Skeletal muscle cell (primary cell): Measurements from ENCODE around the gene STEAP1B.

ENCODE experiments used
- DNase-seq: peaks from one replicate; pipeline ENCODE4 v3.0.0-alpha.2; 2010; ENCODE audit warnings: low read depth
- H3K4me3 ChIP-seq: 2 replicates; pipeline ENCODE4 v1.5.1; 2011; ENCODE audit warnings: low read depth, mild to moderate bottlenecking, control low read depth, low read length, moderate library complexity

The STEAP1B gene

GRCh38 chr7:22418251-22419046, 81.5 kb downstream of the STEAP1B start:
- DNase-seq = no peak
- H3K4me3 ChIP-seq = no peak overlapping the region

GRCh38 chr7:22417841-22418240, 82.1 kb downstream of the STEAP1B start:
- H3K4me3 ChIP-seq = no peak overlapping the region
- DNase-seq = no peak

GRCh38 chr7:22417349-22417748, 82.6 kb downstream of the STEAP1B start:
- DNase-seq = no peak
- no peak overlapping the region for H3K4me3 ChIP-seq

GRCh38 chr7:22414424-22414823, 85.6 kb downstream of the STEAP1B start:
- H3K4me3 ChIP-seq = no peak overlapping the region
- no peak for DNase-seq

GRCh38 chr7:22413211-22413610, 86.8 kb downstream of the STEAP1B start:
- H3K4me3 ChIP-seq = no peak overlapping the region
- DNase-seq = no peak

- DNase-seq = no peak
- H3K4me3 ChIP-seq = no peak overlapping the region
Observed at GRCh38 chr7:22411977-22412693, 87.9 kb downstream of the STEAP1B start.

- DNase-seq = no peak
- no peak overlapping the region for H3K4me3 ChIP-seq
Observed at GRCh38 chr7:22406715-22407114, 93.3 kb downstream of the STEAP1B start.

- H3K4me3 ChIP-seq = no peak overlapping the region
- no peak for DNase-seq
Observed at GRCh38 chr7:22404421-22405023, 95.5 kb downstream of the STEAP1B start.

GRCh38 chr7:22403344-22403743, 96.6 kb downstream of the STEAP1B start:
- H3K4me3 ChIP-seq = no peak overlapping the region
- no peak for DNase-seq

- H3K4me3 ChIP-seq = no peak overlapping the region
- no peak for DNase-seq
Observed at GRCh38 chr7:22402250-22402649, 97.7 kb downstream of the STEAP1B start.

- no peak for DNase-seq
- no peak overlapping the region for H3K4me3 ChIP-seq
Observed at GRCh38 chr7:22400936-22401553, 98.9 kb downstream of the STEAP1B start.

GRCh38 chr7:22400150-22400814, 99.7 kb downstream of the STEAP1B start:
- no peak overlapping the region for H3K4me3 ChIP-seq
- DNase-seq = no peak

GRCh38 chr7:22399546-22399945, 100.4 kb downstream of the STEAP1B start:
- no peak for DNase-seq
- no peak overlapping the region for H3K4me3 ChIP-seq

GRCh38 chr7:22399091-22399490, 100.9 kb downstream of the STEAP1B start:
- no peak overlapping the region for H3K4me3 ChIP-seq
- no peak for DNase-seq

GRCh38 chr7:22397981-22398380, 102.0 kb downstream of the STEAP1B start:
- no peak for DNase-seq

GRCh38 chr7:22395222-22395621, 104.8 kb downstream of the STEAP1B start:
- H3K4me3 ChIP-seq = no peak overlapping the region
- DNase-seq = no peak

More at GRCh38 chr7:22397981-22398380, 102.0 kb downstream of the STEAP1B start:
- no peak overlapping the region for H3K4me3 ChIP-seq

- H3K4me3 ChIP-seq = no peak overlapping the region
- DNase-seq = no peak
Observed at GRCh38 chr7:22394739-22395138, 105.2 kb downstream of the STEAP1B start.

GRCh38 chr7:22393913-22394729, 105.9 kb downstream of the STEAP1B start:
- peak; percentile 19 for DNase-seq
- no peak overlapping the region for H3K4me3 ChIP-seq

GRCh38 chr7:22390516-22390915, 109.5 kb downstream of the STEAP1B start:
- no peak overlapping the region for H3K4me3 ChIP-seq
- no peak for DNase-seq
